ENCODE data around the gene COL9A3.

The COL9A3 gene

DNA sequence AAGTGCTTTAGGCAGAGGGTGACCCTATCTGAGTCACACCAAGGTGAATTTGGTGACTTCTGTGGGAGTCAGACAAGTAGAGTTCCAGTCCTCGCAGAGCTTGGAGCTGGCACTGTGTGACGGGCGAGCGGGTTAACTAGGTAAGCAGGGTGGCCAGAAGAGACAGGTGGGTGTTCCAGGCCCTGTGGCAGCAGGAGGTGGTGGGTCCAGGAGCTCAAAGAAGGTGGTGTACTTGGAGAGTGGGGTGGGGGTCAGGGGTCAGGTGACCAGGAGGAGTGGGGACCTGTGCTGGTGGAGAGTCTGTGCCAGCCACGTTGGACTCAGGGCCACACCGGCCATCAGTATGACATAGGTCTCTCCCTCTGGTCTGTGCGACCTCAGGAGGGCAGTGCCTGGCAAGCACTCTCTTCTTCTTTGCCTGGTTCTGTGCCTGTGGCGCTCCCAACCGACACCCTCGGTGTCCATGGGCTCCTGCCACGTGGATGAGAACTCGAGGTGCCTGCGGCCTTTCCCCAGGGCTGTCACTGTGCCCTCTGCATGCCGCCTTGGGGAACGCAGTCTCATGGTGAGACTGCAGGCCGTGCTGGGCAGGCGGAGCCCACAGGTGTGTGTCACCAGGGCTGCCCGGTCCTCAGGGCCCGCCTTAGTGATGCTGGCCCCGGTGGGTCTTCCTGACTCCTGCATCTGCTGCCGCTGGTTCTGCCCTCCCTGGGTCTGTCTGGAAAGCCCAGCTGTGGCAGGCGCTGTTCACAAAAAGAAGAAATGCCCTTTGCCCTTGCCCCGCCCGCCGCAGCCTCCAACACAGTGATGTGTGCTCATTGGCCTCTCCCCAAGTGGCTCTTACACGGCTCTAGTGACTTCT is 18.9 kb upstream of the COL9A3 start:
- in situ Hi-C loops (cut with MboI; ENCODE audit: low sequenced_read_pairs) = no loop called here

DNA sequence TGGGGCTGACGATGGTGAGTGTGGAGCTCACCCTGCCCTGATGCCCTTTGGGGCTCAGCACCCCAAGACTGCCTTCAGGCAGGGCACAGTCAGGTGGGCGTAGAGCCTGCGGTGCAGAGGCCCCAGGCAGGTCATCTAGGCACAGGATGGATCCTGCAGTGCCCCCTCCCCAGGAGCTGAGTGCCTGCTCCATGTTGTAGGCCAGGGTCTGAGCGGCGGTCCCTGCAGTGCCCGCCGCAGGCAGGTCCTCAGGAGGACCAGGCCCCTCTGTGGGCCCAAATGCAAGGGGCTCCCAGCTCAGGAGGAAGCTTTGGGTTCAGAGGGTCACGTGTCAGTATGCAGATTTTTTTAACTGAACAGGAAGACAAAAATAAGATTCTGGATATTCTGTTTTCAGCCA is 17.8 kb upstream of the COL9A3 start:
- Histone ChIP-seq H3K4me3 (no peak overlapping the region), H3K4me1 (peaks cover 15% of the 10 kb centered on the region), H3K36me3 (replicated peaks) (peaks cover 41% of the 10 kb centered on the region), H3K9me3 (0 out of 2 replicates have a peak, but pooled peaks cover 2% of the 10 kb centered on the region), H3K27me3 (ENCODE audit: low read depth) (no peaks in the 10 kb centered on the region)
- in situ Hi-C loops (cut with MboI; ENCODE audit: low sequenced_read_pairs) = no loop called here
- DNase-seq (ENCODE audit: low spot score in 2 of 2) = no peak

More for the DNA sequence above, 18.9 kb upstream of the COL9A3 start:
- Histone ChIP-seq H3K4me3 (no peak overlapping the region; the same call in 1 of the 2 replicates), H3K36me3 (replicated peaks) (peaks cover 41% of the 10 kb centered on the region), H3K27me3 (ENCODE audit: low read depth) (no peaks in the 10 kb centered on the region), H3K9me3 (0 out of 2 replicates have a peak, but pooled peaks cover 2% of the 10 kb centered on the region), H3K4me1 (peaks cover 19% of the 10 kb centered on the region)
- no peak for DNase-seq (ENCODE audit: low spot score in 2 of 2)

DNA sequence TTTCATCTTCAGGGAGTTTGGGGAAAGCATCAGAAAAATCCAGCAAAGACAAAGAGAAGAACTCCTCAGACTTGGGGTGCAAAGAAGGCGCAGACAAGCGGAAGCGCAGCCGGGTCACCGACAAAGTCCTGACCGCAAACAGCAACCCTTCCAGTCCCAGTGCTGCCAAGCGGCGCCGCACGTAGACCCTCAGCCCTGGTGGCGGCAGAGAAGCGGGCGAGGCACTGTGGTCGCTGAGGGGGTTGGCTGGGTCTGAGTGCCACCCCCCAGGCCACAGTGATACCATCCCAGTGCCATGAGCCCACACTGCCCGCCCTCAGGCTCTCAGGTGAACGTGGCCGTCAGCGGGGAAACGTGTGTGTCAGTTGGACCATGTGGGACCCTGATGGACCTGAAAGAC is 17.4 kb upstream of the COL9A3 start:
- no peak overlapping the region for H3K4me3 ChIP-seq
- in situ Hi-C loops (cut with MboI; ENCODE audit: low sequenced_read_pairs) = no loop called here
- H3K4me1 ChIP-seq = peaks cover 15% of the 10 kb centered on the region
- 0 out of 2 replicates have a peak, but pooled peaks cover 2% of the 10 kb centered on the region for H3K9me3 ChIP-seq
- no peaks in the 10 kb centered on the region for H3K27me3 ChIP-seq (ENCODE audit: low read depth)
- no peak for DNase-seq (ENCODE audit: low spot score in 2 of 2)
- peaks cover 41% of the 10 kb centered on the region for H3K36me3 ChIP-seq (replicated peaks)

DNA sequence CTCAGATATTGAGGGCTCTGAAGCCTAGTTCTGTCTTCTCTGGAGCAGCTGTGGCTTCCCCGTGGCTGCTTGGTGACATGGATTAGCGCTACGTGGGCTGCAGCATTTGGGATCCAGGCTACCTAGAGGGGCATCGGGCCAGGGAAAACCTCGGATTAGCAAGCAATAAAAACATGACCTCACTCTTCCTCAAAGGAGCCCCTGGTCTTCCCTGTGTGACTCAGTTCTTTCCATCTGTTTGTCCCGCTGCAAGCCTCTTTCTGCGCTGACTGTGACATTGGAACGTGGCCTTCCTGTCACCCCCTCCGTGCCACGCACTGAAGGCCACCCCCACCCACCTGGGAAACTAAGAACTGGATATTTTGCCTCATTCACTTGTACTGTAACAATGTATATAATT is 17.0 kb upstream of the COL9A3 start:
- no peak for DNase-seq (ENCODE audit: low spot score in 2 of 2)
- Histone ChIP-seq H3K36me3 (replicated peaks) (peaks cover 41% of the 10 kb centered on the region), H3K27me3 (ENCODE audit: low read depth) (no peaks in the 10 kb centered on the region), H3K4me1 (peaks cover 11% of the 10 kb centered on the region), H3K4me3 (no peak overlapping the region), H3K9me3 (0 out of 2 replicates have a peak, but pooled peaks cover 2% of the 10 kb centered on the region)
- in situ Hi-C loops (cut with MboI; ENCODE audit: low sequenced_read_pairs) = no loop called here

DNA sequence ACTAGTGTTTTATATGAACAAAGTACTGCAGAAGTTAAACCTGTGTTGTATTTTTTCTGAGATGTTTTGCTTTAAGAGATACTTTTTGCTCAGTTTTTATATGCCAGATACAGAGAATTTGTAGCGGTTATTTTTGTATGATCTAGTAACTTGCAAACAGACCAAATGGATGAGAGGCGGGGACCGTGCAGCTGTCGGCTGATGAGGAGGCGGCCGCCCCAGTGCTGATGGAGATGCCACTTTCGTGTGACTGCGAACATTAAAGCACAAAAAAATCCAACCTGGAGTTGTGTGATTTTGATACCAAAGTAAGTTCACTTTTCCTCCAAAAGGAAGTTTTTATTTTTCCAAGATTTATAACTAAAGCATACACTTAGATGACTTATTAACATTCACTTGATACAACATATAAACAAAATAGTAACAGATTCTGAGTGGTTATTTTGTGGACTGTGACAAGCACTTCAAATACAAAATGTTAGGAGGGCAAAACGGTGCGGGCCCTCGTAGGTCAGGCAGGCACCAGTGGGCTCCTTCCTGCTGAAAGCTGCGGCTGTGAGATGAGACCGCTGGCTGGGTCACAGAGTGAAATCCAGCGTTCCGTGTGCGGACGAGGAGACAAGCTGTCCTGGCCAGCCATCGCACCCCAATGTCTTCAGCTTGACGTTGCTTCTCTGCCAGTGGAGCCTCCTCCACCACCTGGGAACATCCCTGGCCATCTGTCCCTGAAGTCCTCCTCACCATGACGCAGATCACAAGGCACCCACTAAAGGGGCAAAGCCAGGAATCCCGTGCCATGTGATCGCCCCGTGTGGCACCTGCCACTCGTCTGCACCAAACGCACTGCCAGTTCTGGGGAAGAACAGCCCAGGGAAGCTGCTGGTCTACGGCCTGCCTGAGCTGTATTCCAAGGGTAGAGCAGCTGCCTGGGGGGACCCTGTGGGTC is 16.3 kb upstream of the COL9A3 start:
- Histone ChIP-seq H3K36me3 (replicated peaks) (peaks cover 41% of the 10 kb centered on the region), H3K27me3 (ENCODE audit: low read depth) (no peaks in the 10 kb centered on the region), H3K4me1 (peaks cover 5% of the 10 kb centered on the region), H3K9me3 (0 out of 2 replicates have a peak, but pooled peaks cover 2% of the 10 kb centered on the region), H3K4me3 (no peak overlapping the region)
- in situ Hi-C loops (cut with MboI; ENCODE audit: low sequenced_read_pairs) = no loop called here
- no peak for DNase-seq (ENCODE audit: low spot score in 2 of 2)

DNA sequence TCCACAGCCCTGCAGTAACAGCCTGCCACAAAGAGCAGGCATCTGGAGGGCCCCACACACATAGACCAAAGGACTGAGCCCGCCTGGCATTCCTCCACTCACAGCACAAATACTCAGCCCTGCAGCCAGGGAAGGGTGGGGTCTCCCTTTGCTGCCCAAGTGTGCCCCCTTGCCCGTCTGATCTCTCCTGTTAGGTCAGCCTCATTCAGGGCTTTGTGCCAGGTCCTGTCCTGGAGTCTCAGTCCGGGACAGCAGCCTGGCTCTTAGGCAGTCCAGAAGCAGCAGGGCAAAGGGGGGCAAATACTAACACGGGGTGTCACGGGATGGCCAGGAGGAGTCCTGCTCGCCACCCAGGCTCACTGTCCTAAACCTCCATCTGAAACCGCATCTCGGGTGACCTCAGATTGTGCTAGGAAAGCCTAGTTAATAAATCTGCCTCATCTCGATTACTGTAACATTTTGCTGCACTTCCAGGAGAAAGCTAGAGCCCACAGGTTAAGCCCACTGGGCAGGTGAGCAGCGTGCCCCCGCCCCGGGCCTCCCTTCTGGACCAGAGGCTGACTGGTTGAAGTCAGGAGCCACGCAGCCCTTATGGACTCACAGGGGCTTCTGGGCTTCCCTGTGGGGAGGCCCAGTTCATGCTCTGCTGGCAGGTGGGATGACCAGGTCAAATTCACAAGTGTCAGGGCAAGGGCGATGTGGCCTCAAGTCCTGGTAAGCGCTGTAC is 15.4 kb upstream of the COL9A3 start:
- DNase-seq (ENCODE audit: low spot score in 2 of 2) = no peak
- in situ Hi-C loops (cut with MboI; ENCODE audit: low sequenced_read_pairs) = no loop called here
- Histone ChIP-seq H3K4me3 (no peak overlapping the region), H3K9me3 (no peaks in the 10 kb centered on the region), H3K27me3 (ENCODE audit: low read depth) (no peaks in the 10 kb centered on the region), H3K36me3 (replicated peaks) (peaks cover 45% of the 10 kb centered on the region), H3K4me1 (peaks cover 9% of the 10 kb centered on the region; the same call in 1 of the 2 replicates)

DNA sequence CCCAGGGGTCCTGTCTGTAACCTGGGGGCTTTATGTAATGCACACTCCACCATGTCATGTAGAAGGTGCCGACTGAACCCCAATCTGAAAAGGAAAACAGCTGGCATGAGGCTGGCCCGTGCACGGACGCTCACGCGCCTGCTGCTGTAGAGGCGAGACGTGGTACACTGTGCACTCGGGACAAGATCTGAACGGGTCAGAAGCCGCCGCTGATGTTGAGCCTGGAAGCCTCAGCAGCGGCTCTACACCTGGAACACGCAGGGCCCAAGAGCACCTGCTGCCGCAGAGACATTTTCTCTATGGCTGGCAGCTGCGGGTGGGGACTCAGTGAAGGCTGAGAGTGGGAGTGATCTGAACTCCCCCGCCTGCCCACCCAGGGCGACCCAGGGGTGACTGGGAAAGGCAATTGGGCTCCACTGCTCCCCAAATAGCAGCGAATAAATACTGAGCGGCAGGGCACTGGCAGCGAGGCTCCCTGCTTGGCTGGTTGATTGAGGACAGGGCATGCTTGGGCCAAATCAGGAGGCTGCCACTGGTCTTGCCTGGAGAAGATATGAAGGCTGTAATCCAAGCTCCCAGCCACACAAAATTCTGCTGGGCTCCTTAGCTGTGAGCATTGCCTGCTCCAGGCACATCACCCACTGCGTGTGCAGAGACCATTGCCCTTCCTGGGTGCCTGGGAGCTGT is 14.7 kb upstream of the COL9A3 start:
- H3K36me3 ChIP-seq (replicated peaks) = peaks cover 45% of the 10 kb centered on the region
- in situ Hi-C loops (cut with MboI; ENCODE audit: low sequenced_read_pairs) = no loop called here
- no peak for DNase-seq (ENCODE audit: low spot score in 2 of 2)
- peaks cover 10% of the 10 kb centered on the region; the same call in 1 of the 2 replicates for H3K4me1 ChIP-seq
- H3K4me3 ChIP-seq = no peak overlapping the region
- H3K9me3 ChIP-seq = no peaks in the 10 kb centered on the region
- no peaks in the 10 kb centered on the region for H3K27me3 ChIP-seq (ENCODE audit: low read depth)

DNA sequence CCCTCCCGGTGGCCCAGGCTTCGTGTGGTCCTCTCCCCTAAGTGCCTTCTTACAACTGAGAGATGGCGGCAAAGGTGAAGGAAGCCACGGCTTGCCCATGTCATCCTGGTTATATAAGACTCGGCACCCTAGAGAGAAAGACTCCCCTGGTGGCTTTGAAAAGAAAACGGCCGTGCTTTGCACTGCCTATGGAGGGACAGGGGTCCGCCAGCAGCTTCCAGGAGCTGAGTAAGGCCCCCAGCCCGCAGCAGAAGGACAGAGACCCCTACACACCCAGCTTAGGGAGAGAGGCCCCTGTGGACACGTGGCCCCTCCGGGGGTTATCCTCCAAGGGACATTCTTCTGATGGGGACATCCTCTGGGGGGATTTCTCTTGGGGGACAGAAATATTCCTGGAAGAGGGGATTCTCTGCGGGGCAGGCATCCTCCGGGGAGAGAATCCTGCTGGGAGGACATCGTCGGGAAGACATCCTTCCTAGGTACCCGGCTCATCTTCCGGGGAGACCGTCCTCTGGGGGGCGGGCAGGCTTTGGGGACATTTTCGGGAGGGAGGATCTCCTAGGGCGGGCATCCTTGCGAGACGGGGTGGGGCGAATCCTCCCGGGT is 12.7 kb upstream of the COL9A3 start:
- in situ Hi-C loops (cut with MboI; ENCODE audit: low sequenced_read_pairs) = no loop called here
- Histone ChIP-seq H3K27me3 (ENCODE audit: low read depth) (no peaks in the 10 kb centered on the region), H3K4me3 (peak overlapping the region; percentile 23), H3K4me1 (peaks cover 10% of the 10 kb centered on the region; the same call in 1 of the 2 replicates), H3K9me3 (no peaks in the 10 kb centered on the region), H3K36me3 (replicated peaks) (peaks cover 45% of the 10 kb centered on the region)
- DNase-seq (ENCODE audit: low spot score in 2 of 2) = no peak

DNA sequence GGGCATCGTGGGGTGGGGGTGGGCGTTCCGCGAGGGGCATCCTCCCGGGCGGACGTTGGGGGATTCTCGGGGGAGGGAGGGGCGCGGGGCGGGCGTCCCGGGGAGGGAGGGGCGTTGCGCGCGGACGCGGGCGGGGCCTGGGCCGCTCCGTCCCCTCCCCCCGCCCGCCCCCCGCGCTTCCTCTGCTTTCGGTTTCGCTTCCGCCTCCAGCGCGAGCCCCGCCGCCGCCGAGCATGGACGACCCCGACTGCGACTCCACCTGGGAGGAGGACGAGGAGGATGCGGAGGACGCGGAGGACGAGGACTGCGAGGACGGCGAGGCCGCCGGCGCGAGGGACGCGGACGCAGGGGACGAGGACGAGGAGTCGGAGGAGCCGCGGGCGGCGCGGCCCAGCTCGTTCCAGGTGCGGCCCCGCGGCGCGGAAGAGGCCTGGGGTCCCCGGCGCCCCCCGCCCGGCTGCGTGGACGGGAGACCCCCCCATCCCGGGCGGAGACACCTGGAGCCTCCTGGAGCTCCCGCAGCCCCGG is 12.2 kb upstream of the COL9A3 start, which contains the start of gene OGFR:
TSS of gene OGFR (plus strand) at position 209 of the 528 bp plus-strand sequence. CDS start at position 234, 25 bp downstream.
- peak within 1 kb of the TSS; percentile 58 for H3K4me3 ChIP-seq
- peak in 1 of 2 experiments; percentile 75 for DNase-seq (ENCODE audit: low spot score in 2 of 2)
- peaks cover 10% of the 10 kb centered on the region; the same call in 1 of the 2 replicates for H3K4me1 ChIP-seq
- H3K27me3 ChIP-seq (ENCODE audit: low read depth) = no peaks in the 10 kb centered on the region
- H3K36me3 ChIP-seq (replicated peaks) = peaks cover 45% of the 10 kb centered on the region
- no peaks in the 10 kb centered on the region for H3K9me3 ChIP-seq
- in situ Hi-C loops (cut with MboI; ENCODE audit: low sequenced_read_pairs) = no loop called here

DNA sequence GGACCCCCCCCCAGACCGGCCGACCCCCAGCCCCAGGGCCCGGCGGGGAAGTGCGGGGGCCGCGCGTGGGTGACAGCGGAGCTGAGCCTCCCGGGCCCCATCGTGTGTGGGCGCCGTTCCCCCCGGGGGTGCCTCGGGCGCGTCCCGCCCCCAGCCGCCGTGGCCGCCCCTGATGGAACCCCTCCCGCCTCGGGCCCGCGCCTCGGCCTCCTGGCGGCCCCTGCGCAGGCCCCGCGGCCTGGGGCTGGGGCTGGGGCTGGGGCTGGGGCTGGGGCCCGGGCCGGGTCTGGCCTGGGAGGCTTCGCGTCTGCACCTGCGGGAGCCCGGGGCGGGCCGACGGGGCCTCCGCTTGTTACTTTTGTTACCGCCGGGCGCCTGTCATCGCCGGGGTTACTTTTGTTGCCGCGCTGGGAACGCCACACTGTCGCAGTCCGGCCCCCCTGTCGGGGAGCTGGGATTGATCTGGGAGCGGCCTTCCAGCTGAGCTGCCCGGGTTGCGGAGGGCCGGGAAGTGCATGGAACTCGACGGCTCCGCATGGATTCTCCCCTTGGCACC is 11.6 kb upstream of the COL9A3 start:
- Histone ChIP-seq H3K4me1 (peaks cover 10% of the 10 kb centered on the region; the same call in 1 of the 2 replicates), H3K9me3 (no peaks in the 10 kb centered on the region), H3K4me3 (peak overlapping the region; percentile 58), H3K27me3 (ENCODE audit: low read depth) (no peaks in the 10 kb centered on the region), H3K36me3 (replicated peaks) (peaks cover 45% of the 10 kb centered on the region)
- DNase-seq (ENCODE audit: low spot score in 2 of 2) = peak in 1 of 2 experiments; percentile 56
- in situ Hi-C loops (cut with MboI; ENCODE audit: low sequenced_read_pairs) = no loop called here

DNA sequence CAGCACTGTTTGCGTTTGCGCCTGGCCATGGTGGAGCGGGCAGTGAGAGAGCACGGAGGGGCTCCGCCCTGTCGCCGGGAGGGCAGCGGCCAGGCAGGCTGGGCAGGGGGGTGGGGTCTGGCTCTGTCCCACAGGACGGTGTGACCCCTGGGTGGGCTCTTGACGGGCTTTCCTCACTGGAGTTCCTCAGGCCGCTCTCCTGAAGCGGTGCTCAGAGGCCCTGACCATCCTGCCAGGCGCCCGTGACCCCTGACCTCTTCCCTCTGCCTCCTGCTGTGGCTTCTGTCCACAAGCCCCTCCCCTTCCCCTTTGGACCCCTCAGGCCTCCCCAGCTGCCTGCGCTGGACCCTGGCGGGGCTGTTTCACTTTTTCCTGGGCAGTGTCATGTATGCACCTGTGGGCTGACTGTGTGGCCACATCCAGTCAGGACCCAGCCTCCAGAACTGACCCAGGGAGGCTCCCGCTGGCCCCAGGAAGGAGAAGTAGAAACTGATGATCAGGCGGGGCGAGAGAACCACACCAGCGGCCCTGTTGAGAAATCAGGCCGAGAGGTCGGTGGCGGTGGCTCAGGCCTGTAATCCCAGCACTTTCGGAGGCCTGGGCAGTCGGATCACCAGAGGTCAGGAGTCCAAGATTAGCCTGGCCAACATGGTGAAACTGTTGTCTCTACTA is 11.0 kb upstream of the COL9A3 start:
- in situ Hi-C loops (cut with MboI; ENCODE audit: low sequenced_read_pairs) = no loop called here
- Histone ChIP-seq H3K27me3 (ENCODE audit: low read depth) (no peaks in the 10 kb centered on the region), H3K4me1 (peaks cover 10% of the 10 kb centered on the region; the same call in 1 of the 2 replicates), H3K36me3 (replicated peaks) (peaks cover 45% of the 10 kb centered on the region), H3K9me3 (no peaks in the 10 kb centered on the region), H3K4me3 (peak overlapping the region; percentile 58)
- DNase-seq (ENCODE audit: low spot score in 2 of 2) = peak in 1 of 2 experiments; percentile 36
